NCI-H1105 treated with DMSO at 0.1 percent for 48 hours (cell line): ENCODE results near the gene KNDC1.
A peak's percentile ranks its signal among the peaks of the same experiment; 100 is the strongest.
"Not testable (repeated sequence)": the region's sequence is repeated elsewhere in the genome, so short reads cannot be mapped to it uniquely, and the experiment has no call there.

Source experiments
- DNase-seq: peaks from one replicate; lab custom pipeline; 2025; lab: John Stamatoyannopoulos, UW

Gene KNDC1

DNA sequence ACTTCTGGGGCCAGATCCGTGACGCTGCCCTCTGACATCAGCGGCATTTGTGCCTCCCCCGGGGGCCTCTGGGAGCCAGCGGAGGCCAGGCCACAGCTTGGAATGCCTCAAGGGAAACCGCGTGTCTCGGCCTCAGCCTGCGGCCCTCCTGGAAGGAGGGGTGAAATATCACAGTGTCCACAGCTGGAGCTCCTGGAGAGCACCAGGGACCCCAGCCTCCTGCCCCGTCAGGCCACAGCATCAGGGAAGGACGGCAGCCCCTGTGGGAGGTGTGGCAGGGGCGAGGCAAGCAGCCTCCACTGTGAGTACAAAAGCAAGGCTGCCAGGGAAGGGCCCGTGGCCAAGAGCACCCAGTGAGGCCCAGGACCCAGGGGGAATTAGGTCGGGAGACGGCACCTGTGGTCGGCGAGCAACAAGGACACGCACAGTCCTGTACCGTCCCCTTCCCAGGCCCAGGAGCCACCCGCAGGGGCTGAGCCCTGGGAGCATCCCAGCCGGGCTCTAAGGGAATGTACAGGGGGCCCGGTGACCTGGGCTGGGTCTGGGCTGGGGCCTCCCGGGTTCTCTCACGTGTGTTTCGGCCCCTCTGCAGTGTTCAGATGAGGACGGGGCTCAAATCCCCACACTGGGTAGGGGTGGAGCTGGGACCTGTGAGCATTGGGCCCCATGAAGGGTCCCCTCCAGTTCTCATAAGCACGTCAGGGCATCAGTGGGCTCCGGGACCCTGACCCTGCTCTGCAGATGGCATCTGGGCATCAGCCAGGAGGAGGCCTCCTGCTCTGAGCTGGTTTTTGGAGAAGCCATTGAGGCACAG is 18.7 kb upstream of the KNDC1 start:
- no peak for DNase-seq

DNA sequence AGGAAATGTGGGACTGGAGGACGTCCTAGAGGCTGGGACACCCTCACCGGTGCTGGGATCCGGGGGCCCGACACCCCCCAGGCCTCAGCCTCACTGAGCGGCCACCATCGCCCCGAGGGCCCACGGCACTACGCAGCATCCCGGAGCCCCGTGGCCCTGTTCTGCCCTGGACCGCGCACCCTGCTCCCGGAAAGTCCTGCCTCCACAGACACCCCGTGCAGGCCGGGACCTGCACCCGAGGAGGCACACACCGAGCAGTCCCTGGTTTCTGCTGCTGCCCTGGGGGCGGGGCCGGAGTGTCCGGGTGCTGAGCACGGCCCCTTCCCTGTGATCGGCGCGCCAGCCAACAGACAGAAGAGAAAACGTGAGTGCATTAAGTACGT is 18.1 kb upstream of the KNDC1 start:
- no peak for DNase-seq

DNA sequence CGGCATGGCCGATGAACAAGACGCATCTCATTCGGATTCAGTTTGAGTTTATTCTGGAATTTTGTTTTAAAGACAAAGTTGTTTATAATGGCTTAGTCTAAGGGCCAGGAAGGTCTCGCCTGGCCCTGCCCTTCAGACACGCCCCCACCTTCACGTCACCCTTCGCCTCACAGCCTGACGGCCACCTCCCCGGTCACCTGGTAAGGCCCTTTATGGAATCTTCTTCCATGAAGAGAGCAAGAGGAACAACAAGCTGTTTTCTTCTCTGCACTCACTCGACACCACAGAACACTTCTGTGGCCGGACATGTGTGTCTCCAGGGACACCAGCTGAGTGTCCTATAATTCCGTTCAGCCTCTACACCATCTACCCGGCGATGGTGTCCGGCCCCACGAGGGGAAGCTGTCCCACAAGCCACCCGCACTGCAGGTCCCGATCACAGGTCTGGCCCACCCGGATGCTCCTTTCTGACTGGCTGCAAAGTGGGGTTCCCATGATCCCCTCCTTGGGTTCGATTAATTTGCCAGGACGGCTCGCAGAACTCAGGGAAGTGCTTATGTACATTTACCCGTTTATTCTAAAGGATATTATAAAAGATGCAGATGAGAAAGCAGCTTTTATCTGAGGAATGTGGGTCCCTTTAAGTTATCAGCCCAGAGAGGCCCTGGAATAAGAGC is 17.4 kb upstream of the KNDC1 start:
- DNase-seq: no peak

DNA sequence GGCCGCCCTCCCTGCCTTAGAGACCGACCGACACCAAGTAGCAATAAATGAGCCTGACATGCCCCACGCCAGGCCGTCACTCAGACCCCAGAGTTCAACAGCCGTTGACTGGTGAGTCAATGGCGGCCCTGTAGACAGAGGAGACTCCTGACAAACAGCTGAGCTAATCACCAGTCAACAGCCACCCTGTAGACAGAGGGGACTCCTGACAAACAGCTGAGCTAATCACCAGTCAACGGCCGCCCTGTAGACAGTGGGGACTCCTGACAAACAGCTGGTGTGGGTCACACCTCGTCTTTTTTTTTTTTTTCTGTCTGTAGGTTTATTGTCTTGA is 16.9 kb upstream of the KNDC1 start:
- no peak for DNase-seq

DNA sequence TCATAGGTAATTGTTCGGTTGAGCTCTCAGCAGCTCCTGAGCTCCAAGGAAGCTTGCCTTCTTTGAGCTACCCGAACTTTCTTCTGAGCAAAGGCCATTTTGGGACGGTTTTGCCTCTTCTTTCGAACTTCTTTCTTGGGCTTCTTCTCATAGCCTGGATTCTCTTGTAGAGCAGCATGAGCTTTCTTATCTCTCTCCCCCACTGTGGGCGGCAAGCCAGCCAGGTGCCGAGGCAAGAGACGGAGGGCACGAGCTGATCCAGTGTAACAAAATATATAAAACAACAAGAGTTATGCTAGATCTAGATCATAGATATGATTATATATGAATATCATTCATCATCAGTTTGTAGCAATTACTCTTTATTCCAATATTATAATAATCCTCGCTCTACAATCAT is 16.5 kb upstream of the KNDC1 start:
- no peak for DNase-seq

DNA sequence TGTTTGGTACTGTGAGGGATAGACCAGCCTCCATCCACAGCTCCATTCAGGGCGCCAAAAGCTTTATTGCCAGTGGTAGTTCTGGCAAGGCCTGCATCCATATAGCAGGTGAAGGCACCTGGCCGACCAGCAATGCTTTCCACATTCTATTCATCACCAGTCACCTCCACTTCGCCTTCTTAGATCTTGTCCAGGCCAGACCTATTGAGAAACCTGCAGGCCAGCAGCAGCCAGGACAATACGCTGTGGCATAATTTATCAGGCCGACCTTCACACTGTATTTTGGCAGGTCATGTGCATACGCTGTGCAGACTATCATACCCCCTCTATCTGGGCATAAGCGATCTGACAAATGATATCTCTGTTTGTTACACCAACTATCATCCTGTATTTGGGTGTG is 15.2 kb upstream of the KNDC1 start:
- DNase-seq: no peak

DNA sequence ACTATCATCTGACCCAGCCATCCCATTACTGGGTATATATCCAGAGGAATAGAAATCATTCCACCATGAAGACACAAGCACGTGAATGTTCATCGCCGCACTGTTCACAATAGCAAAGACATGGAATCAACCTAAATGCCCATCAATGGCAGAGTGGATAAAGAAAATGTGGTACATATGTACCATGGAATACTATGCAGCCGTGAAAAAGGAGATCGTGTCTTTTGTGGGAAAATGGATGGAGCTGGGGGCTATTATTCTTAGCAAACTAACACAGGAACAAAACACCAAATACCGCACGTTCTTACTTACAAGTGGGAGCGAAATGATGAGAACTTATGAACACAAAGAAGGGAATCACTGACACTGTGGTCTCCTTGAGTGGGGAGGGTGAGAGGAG is 9.8 kb upstream of the KNDC1 start:
- DNase-seq: no peak

DNA sequence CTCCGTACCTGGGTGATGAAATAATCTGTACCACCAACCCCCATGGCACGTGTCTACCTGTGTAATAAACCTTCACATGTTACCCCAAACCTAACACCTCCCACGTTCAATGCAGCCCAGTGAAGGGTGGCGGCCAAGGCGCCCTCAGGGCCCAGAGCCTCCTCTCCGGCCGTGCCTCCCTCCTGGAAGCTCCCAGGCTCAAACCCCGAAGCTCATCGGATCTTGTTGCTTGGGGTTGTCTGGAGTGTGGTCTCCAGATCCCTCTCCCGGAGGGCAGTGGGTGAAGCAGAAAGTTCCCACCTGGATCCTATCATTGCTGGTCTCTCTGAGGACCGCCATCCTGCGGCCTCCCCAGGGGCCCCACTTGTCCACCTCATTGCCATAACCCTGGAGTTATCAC is 9.4 kb upstream of the KNDC1 start:
- DNase-seq: no peak

DNA sequence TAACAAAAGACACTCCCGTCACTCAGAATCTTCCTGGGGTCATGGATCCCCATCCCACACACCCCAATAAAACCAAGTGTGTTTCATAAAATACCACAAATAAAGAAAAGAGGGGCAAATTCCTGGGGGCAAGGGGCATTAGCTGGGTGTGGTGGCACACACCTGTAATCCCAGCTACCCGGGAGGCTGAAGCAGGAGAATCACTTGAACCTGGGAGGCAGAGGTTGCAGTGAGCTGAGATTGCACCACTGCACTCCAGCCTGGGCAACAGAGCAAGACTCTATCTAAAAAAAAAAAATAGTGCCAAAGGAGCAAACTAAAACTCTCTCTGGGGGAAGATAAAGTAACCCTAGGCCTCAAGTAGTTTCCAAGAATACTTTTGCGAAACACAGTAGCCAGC is 8.9 kb upstream of the KNDC1 start:
- not testable (repeated sequence) for DNase-seq

DNA sequence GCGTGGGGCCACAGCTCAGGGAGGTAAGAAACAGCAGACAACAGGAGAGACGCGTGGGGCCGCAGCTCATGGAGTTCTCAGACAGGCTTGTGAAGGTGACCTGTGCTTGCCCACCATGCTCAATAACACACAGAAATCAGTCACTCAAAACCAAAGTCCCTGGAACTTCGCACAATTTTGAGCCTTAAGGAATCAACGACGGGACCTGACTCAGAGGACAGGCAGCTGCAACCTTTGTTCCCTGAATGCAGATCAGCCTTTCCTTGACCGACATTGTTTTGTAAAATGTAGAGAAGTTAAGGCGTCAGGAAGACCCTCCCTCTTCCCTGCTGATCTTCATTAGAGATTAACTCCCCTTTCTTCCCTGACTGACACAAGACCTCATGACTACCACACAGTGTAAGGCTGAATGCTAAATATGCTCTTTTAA is 8.5 kb upstream of the KNDC1 start:
- no peak for DNase-seq

DNA sequence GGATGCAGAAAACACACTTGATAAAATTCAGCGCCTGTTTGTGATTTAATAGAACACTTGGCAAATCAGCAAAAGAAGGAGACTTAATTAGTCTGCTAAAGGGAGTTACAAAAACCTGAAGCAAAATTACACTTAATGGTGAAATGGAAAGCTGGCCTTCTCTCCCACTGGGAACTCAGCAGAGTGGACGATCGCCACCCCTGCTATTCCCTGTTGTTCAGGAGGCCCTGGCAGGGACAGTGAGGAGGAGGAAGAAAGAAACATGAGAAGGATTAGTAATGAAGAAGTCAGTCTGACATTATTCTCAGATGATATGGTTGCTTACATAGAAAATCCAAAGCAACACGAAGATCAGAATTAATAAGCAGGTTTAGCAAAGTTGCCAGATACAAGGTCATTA is 5.6 kb upstream of the KNDC1 start:
- no peak for DNase-seq

DNA sequence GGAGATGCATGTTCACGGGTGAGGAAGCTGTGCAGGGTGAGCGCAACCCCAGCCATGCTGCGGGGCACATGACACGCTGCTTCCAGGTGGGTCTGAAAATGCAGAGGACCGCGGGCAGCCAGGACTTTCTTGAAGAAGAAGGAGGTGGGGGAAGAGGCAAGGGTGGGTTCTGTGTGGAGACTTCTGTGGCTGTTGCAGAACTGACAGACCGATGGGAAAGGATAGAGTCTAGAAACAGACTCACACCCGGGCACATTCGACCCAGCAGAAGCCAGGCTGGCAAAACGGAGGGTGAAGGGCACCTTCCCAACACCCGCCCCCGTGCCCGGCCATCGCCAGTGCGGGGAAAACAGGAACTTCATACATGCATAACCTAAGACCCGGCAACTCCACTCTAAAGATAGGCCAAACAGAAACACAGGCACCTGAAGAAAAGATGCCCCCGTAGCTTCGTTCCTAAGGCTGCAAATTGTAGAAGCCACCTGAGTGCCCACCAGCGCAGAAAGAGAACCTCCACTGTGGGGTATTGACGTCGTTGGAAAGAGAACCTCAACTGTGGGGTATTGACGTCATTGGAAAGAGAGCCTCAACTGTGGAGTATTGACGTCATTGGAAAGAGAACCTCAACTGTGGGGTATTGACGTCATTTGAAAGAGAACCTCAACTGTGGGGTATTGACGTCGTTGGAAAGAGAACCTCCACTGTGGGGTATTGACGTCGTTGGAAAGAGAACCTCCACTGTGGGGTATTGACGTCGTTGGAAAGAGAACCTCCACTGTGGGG is 4.8 kb upstream of the KNDC1 start:
- DNase-seq: no peak

DNA sequence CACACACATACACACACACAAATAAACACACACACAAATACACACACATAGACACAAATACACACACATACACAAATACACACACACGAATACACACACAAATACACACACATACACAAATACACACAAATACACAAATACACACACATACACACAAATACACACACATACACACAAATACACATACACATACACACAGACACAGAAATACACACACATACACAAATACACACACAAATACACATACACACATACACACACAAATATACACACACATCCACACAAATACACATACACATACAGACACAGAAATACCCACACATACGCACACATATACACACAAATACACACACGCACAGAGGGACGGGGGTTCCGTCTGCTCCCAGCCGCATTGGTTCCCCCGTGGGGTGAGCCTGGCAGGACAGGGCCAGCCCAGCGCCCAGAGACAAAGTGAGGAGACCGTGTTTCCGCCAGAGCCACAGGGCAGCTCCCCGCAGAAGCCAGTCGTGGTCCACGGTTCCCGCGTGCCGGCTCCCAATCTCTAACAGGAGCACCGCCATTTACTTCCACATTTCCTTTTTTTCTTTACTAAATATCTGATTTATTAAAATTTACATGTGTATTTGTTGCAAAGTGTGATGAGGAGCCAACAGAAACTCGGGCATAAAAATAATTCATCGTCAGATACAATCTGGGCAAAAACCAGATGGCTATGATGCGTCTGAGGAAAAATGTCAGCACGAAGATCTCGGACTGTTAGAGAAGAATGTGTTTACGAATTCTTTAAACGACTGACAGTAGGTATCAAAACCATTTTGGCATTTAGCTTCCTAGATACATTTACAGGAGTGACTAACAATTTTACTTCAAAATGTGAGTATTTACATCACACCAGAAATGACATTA is 3.1 kb upstream of the KNDC1 start:
- no peak for DNase-seq

DNA sequence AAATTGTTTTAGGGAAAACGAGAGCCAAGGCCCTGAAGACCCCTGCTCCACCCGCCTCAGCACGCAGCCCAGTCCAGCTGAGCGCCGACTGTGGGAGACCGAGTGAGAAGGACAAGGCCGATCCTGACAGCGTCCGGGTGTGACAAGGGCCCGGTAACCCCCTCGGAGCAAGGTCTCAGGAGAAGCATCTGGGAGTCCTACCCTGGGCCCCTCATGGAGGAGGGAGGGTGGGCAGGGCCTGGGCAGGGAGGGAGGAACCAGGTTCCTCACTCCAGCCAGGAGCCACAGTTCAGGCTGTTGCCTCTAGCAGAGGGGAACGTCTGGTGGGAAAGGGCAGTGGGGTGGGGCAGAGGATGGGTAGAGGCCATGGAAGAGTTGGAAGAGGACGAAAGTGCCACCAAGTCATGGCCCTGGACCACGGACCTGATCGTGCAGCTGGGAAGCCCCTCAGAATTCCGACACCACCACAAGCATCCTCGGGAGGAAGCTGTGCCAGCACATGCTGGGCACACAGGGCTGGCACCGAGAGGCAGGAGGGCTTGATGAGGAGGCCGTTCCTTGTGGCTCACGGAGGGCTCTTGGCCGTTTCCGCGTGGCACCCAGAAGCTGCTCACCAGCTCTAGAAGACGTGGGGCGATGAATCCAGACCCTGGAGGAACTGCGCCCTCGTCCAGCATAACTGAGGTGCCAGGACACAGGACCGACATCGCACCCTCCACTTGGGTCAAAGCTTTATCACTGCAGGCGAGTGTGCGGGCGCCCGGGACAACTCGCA is 2.2 kb upstream of the KNDC1 start:
- no peak for DNase-seq

DNA sequence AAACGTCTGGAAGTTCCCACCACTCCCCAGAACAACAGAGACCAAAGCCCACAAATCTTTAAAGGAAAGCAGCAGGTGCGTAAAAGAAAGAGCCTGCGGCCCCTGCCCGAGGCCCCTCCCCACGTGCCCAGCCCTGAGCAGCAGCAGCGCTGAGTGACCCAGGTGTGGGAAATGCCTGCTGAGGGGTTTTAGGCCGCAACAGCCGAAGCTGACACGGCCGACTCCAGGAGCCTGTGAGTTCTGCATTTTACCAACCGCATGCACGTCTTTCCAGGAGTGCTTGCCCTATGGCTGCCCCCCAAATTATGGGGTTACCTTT is 1.6 kb upstream of the KNDC1 start:
- no peak for DNase-seq

DNA sequence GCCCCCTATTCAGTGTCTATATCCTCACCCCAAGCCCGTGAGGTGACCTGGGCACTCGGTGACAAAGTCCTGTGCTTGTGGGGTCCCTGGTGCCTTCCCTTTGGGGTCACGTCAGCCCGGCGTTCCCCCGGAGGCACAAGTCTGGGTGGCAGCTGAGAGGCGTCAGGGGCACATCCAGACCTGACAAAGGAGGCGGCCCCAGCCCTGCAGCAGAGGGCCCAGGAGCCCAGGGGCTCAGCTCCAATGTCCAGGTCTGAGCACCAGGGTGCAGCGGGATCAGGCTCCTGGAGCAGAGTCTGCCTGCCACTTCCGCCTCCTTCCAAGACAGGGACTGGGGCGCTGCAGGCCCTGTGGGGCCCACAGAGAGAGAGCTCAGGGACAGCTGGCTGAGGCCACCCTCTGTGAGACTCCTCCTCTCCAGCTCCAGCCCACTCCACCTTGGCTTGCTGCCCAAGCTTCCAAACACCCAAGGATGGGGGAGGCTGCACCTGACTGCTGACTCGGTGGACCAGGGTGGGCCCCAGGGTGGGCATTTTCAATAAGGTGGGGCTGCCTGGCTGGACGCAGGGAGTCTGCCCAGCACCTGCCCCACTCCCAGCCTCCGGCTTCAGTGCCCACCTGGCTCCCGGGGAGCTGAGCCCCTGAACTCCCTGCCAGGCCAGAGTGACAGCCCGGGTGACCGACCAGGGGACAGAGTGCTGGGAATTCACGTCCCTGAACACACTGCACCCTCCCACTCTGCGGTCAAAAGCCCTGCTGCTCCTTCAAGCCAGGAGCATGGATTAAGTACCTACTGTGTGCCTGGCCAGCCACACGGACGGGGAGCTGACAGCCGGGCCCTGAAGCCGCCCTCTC is 1.0 kb upstream of the KNDC1 start:
- peak; percentile 17 for DNase-seq

DNA sequence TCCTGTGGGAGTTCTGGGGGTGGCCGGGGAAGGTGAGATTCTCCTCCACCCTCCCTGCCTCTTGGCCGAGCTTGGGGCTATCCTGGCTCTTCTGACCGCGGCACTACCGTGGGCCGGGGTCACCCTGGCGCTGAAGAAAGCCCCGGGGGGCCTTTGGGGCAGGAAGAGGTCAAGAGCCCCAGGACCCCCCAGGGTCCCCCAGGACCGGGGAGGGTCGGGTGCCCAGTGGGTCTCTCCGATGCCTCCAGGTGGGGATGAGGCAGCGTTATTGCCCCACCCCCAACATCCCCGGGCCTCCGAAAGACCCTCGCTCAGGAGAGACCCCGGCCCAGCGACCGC is 439 bp upstream of the KNDC1 start:
- DNase-seq: no peak

DNA sequence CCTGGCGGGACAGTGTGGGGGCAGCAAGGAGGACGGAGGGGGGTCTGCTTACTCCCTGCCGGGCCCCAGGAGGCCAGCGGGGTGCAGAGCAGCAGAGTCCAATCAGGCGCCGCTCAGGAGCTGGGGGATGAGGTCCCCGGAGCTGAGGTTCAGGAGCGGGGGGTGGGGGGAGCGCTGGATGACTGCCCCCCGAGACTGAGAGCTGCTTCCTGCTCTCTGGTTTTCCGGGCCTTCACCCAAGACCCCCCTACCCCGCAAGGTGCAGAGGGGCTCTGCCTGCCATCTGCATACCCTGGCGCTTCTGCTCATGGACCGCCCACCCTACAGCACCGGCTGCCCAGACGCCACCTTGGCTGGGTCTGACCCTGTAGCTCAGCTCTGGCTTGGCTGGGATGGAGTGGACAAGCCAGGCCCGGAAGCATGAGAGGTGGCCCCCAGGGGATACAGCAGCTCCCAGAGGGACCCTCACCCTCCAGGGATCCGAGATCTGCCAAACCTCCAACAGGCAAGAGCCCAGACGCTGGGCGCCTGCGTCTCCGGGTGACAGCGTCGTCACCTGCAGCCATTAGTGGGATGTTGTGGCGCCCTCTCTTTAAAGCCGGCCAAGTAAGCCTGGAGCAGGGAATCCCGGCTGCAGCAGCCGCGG is 930 bp downstream of the KNDC1 start:
- peak; percentile 2 for DNase-seq

DNA sequence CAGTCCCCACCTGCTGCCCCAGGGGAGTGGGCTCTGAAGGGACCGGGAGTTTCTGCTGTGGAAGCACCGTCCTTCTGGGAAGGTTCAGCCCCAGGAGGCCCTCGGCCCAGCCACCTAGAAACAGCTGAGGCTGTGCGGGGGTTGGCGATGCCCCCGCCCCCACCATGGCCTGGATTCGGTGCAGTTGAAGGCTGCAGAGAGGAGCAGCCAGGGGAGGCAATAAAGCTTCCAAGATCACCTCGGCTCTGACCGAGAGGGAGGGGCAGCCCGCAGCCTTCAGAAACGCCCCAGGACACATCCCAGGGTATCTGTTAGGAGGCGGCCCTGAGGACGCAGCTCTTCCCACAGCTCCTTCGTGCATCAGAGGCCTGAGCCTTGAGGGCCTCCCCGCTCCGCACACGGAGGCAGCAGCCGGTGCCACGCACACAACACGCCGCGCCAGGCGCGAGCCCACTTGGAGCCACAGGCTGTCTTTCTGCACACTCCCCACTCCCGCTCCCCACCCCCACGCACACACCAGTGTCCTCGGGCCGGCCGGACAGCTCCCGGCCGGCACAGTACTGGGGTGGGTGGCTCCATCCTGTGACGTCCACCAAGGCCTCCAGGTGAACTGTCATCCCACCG is 1.6 kb downstream of the KNDC1 start:
- DNase-seq: no peak
